Endothelial cell of umbilical vein (primary cell): Measurements from ENCODE around the gene ST6GALNAC3. TPM values are rescaled to one million over a fixed set of nuclear protein-coding genes. Genes with fewer than 3 reads are reported as not detected.

Experiments
- BruUV-seq: library from RNA; stranded (reverse); fragments of 400-500 nt; replicated peaks from 2 replicates; lab custom pipeline; 2021; lab: Mats Ljungman, UMichigan
- CTCF ChIA-PET: fragments of 300-600, 350-600 bp; sonication (Branson Sonifier 250); formaldehyde crosslinking; loops from one replicate; lab custom pipeline; 2021; ENCODE audit warnings: antibody characterized with exemption, inconsistent platforms; lab: Charles Lee
- POLR2A ChIA-PET: fragments of 300-600, 350-600 bp; sonication (Branson Sonifier 250); formaldehyde crosslinking; loops from one replicate; lab custom pipeline; 2021; ENCODE audit warnings: antibody characterized with exemption, inconsistent platforms; lab: Charles Lee
- DNase-seq: peaks from one replicate; pipeline ENCODE4 v3.0.0-alpha.2; 2011; ENCODE audit warnings: low read depth, low spot score
- FAIRE-seq: peaks from 2 replicates; lab custom pipeline; 2011; peaks lifted over from hg19 to GRCh38; lab: Jason Lieb, UNC
- H2AFZ ChIP-seq: 2 replicates; pipeline ENCODE4 v1.6.0; 2012; ENCODE audit warnings: low read depth, low read length, control low read depth, inconsistent platforms
- H3K27ac ChIP-seq: 2 replicates; pipeline ENCODE4 v1.5.1; 2011; ENCODE audit warnings: low read depth, mild to moderate bottlenecking, control low read depth, low read length, moderate library complexity; ENCODE audit not compliant: insufficient read depth
- H3K27me3 ChIP-seq, 2 experiments: 2 replicates each; pipeline versions ENCODE4 v1.6.0 to v1.6.1; 2011; ENCODE audit warnings: low read length in 2 of 2, mixed read lengths in 1 of 2; ENCODE audit not compliant: control insufficient read depth in 2 of 2, insufficient read depth in 2 of 2
- H3K36me3 ChIP-seq, 2 experiments: 2 replicates in 1 of 2; 3 replicates in 1 of 2; pipeline ENCODE4 v1.5.1; 2011; ENCODE audit warnings: low read length in 2 of 2, mild to moderate bottlenecking in 1 of 2, moderate library complexity in 1 of 2; ENCODE audit not compliant: control insufficient read depth in 2 of 2, insufficient read depth in 2 of 2; ENCODE audit errors: extremely low read depth in 1 of 2
- H3K4me1 ChIP-seq: 3 replicates; pipeline ENCODE4 v1.5.1; 2011; ENCODE audit warnings: mild to moderate bottlenecking, low read length; ENCODE audit not compliant: control insufficient read depth, insufficient read depth; ENCODE audit errors: extremely low read depth
- H3K4me2 ChIP-seq: 2 replicates; pipeline ENCODE4 v1.6.1; 2011; ENCODE audit warnings: low read length, control low read depth, mixed read lengths; ENCODE audit not compliant: insufficient read depth
- H3K4me3 ChIP-seq, 3 experiments: fragments of 200-600 bp in 1 of 3; sonication (generic), shearing (Covaris generic) in 1 of 3; replicated peaks in 1 of 3; 2 replicates each; pipeline ENCODE4 v1.5.1; 2011 to 2016; ENCODE audit warnings: control low read depth in 3 of 3, low read length in 3 of 3, mild to moderate bottlenecking in 2 of 3, inconsistent platforms in 1 of 3, low read depth in 1 of 3, moderate library complexity in 1 of 3; ENCODE audit not compliant: insufficient read depth in 1 of 3
- H3K79me2 ChIP-seq: 2 replicates; pipeline ENCODE4 v1.6.0; 2012; ENCODE audit warnings: low read length, inconsistent platforms; ENCODE audit not compliant: control insufficient read depth, insufficient read depth
- H3K9ac ChIP-seq: replicated peaks from 2 replicates; pipeline ENCODE3; 2011; ENCODE audit warnings: low read length, control low read depth; ENCODE audit not compliant: insufficient read depth; ENCODE audit errors: extremely low read depth
- H3K9me1 ChIP-seq: replicated peaks from 3 replicates; pipeline ENCODE4 v1.6.0; 2011; ENCODE audit warnings: mild to moderate bottlenecking, low read length; ENCODE audit not compliant: control insufficient read depth, insufficient read depth; ENCODE audit errors: extremely low read depth
- H3K9me3 ChIP-seq: replicated peaks from 2 replicates; pipeline ENCODE4 v1.5.1; 2012; ENCODE audit warnings: low read length, inconsistent platforms; ENCODE audit not compliant: control insufficient read depth, insufficient read depth
- H4K20me1 ChIP-seq: replicated peaks from 2 replicates; pipeline ENCODE3; 2011; ENCODE audit warnings: mild to moderate bottlenecking, low read length; ENCODE audit not compliant: control insufficient read depth, insufficient read depth; ENCODE audit errors: extremely low read depth
- EZH2 ChIP-seq: IDR thresholded peaks from 2 replicates; pipeline ENCODE4 v1.6.1; 2012; ENCODE audit warnings: borderline replicate concordance, low read depth, mild to moderate bottlenecking, moderate library complexity, low read length, inconsistent platforms; ENCODE audit not compliant: severe bottlenecking
- FOS ChIP-seq: IDR thresholded peaks from 2 replicates; pipeline ENCODE4 v1.6.1; 2011; ENCODE audit warnings: mild to moderate bottlenecking, low read length, moderate library complexity, borderline replicate concordance; ENCODE audit not compliant: insufficient read depth
- GATA2 ChIP-seq: IDR thresholded peaks from 2 replicates; pipeline ENCODE4 v1.7.0; 2011; ENCODE audit warnings: low read depth, mild to moderate bottlenecking, moderate library complexity, mixed read lengths, low read length; ENCODE audit not compliant: insufficient read length, insufficient read depth
- JUN ChIP-seq: IDR thresholded peaks from 2 replicates; pipeline ENCODE4 v1.6.1; 2011; ENCODE audit warnings: borderline replicate concordance, low read depth; ENCODE audit not compliant: insufficient read length, insufficient read depth
- MYC ChIP-seq: IDR thresholded peaks from one replicate; pipeline ENCODE4 v1.6.1; 2011; ENCODE audit warnings: mild to moderate bottlenecking, low read depth, low read length
- POLR2A ChIP-seq: IDR thresholded peaks from 2 replicates; pipeline ENCODE4 v1.6.1; 2012; ENCODE audit warnings: low read depth, mild to moderate bottlenecking, control low read depth, low read length
- POLR2AphosphoS5 ChIP-seq: IDR thresholded peaks from 2 replicates; pipeline ENCODE4 v1.6.1; 2012; ENCODE audit warnings: low read depth, mild to moderate bottlenecking, control low read depth, low read length, moderate library complexity; ENCODE audit not compliant: insufficient read depth
- dilution Hi-C: fragments of 300-500 bp; cut with MboI; formaldehyde crosslinking; loops from one replicate; pipeline ENCODE4 v1.15.0; 2019; ENCODE audit warnings: low sequenced_read_pairs; ENCODE audit not compliant: extremely low pct_ligation_motif_present
- intact Hi-C: fragments of 100-400 bp; cut with micrococcal nuclease; formaldehyde crosslinking; loops from one replicate; pipeline ENCODE4 v1.10.0; 2022
- polyA plus RNA-seq, 4 experiments: library from polyadenylated mRNA; depleted of rRNA in 3 of 4; stranded (reverse) in 3 of 4; unstranded in 1 of 4; fragments of >200 nt; gene quantifications; 2 replicates each; pipeline versions ENCODE4 v1.2.1 to v1.2.3, GENCODE V29; 2011 to 2012; ENCODE audit warnings: missing spikeins in 1 of 4
- total RNA-seq: library from RNA; stranded (reverse); gene quantifications from 2 replicates; pipeline ENCODE4 v1.2.3, GENCODE V29; 2021
- TF ChIP-seq, protein P1 (sequence below): IDR thresholded peaks from 2 replicates; pipeline ENCODE4 v1.6.1; 2011; ENCODE audit not compliant: insufficient read depth, insufficient read length

The ST6GALNAC3 gene
- total and polyA plus RNA-seq, 2 donors (not counting 3 experiments of a cell fraction or from before 2014, with no cell fraction given), result 7.6 to 48.3 TPM

DNA sequence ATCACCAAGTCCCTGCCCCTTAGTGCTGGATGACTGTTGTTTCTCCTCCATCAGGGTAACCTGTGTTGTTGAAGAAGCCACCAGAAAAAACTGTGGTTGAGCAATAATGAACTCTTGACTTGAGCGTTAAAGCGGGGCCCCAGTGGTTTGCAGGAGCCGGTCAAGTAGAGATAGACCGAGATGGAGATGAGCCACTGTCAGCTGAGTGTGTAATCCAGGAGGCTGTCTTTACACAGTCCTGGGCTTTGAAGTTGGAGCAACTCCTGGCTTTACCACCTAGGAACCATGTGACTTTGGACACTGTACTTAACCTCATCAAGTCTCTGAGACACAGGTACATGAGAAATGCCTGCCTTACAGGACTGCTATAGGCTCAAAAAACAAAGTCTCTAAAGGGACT is 158.1 kb downstream of the ST6GALNAC3 start:
- Histone ChIP-seq H3K4me2 (no peak overlapping the region), H3K36me3 (no peaks in the 10 kb centered on the region), H4K20me1 (no peaks in the 10 kb centered on the region), H3K9me1 (no peaks in the 10 kb centered on the region), H3K27ac (no peak overlapping the region), H3K9ac (no peak overlapping the region), H3K4me3 (no peak overlapping the region), H3K4me1 (peaks cover 9% of the 10 kb centered on the region), H3K9me3 (no peaks in the 10 kb centered on the region), H2AFZ (no peak overlapping the region), H3K27me3 (no peaks in the 10 kb centered on the region), H3K79me2 (no peaks in the 10 kb centered on the region)
- CTCF ChIA-PET, result no interaction called here
- dilution Hi-C loops, result no loop called here
- FAIRE-seq, result no peak
- DNase-seq, result no peak
- no TSS peak for BruUV-seq
- intact Hi-C loops, result no loop called here
- POLR2A ChIA-PET, result no interaction called here
- TF ChIP-seq POLR2A (no peak), MYC (no peak), POLR2AphosphoS5 (no peak), JUN (no peak), EZH2 (no peak), FOS (no peak), GATA2 (no peak)
- TF ChIP-seq, protein P1, sequence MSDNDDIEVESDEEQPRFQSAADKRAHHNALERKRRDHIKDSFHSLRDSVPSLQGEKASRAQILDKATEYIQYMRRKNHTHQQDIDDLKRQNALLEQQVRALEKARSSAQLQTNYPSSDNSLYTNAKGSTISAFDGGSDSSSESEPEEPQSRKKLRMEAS, result no peak

GRCh38 chr1:76234061-76234460 is 159.5 kb downstream of the ST6GALNAC3 start:
- Histone ChIP-seq H3K9me3 (no peaks in the 10 kb centered on the region), H3K79me2 (no peaks in the 10 kb centered on the region), H3K27ac (no peak overlapping the region), H3K9me1 (no peaks in the 10 kb centered on the region), H3K4me2 (no peak overlapping the region), H3K4me1 (peaks cover 4% of the 10 kb centered on the region), H3K4me3 (no peak overlapping the region), H2AFZ (no peak overlapping the region), H4K20me1 (no peaks in the 10 kb centered on the region), H3K27me3 (no peaks in the 10 kb centered on the region), H3K9ac (no peak overlapping the region), H3K36me3 (no peaks in the 10 kb centered on the region)
- intact Hi-C loops (no loop called here), dilution Hi-C loops (no loop called here)
- ChIA-PET CTCF (no interaction called here), POLR2A (no interaction called here)
- FAIRE-seq, result no peak
- BruUV-seq, result no TSS peak
- DNase-seq, result no peak
- TF ChIP-seq MYC (no peak), JUN (no peak), POLR2AphosphoS5 (no peak), EZH2 (no peak), POLR2A (no peak)
